Heart right ventricle (tissue), 16 donors: ENCODE results near the gene RHOH. TPM values are rescaled to one million over a fixed set of nuclear protein-coding genes. Genes with fewer than 3 reads are reported as not detected.
A peak's percentile ranks its signal among the peaks of the same experiment; 100 is the strongest.

ENCODE experiments used
- ATAC-seq, 8 donors: fragments of 200-7000 bp; cut with Tn5 transposase; one replicate each; pipeline ENCODE4 v1.9.1; 2020; ENCODE audit warnings: mild to moderate bottlenecking in 8 of 8, moderate library complexity in 8 of 8, moderate number of reproducible peaks in 1 of 8
- DNase-seq, 2 donors: peaks; one replicate each; pipeline ENCODE4 v3.0.0-alpha.2; 2020
- H3K27ac ChIP-seq, 10 donors: fragments of 200-600 bp; sonication (generic) in 2 of 10; one replicate each; pipeline versions ENCODE4 v1.5.0 to v1.8.0; 2020 to 2022; ENCODE audit warnings: mild to moderate bottlenecking in 3 of 10
- H3K27me3 ChIP-seq, 7 donors: fragments of 200-600 bp; one replicate each; pipeline ENCODE4 v1.8.0; 2021 to 2022; ENCODE audit warnings: mild to moderate bottlenecking in 2 of 7
- H3K36me3 ChIP-seq, 9 donors: fragments of 200-600 bp; sonication (generic) in 1 of 9; one replicate each; pipeline versions ENCODE4 v1.5.0 to v1.8.0; 2020 to 2022; ENCODE audit warnings: mild to moderate bottlenecking in 2 of 9
- H3K4me1 ChIP-seq, 9 donors: fragments of 200-600 bp; sonication (generic) in 1 of 9; one replicate each; pipeline versions ENCODE4 v1.5.0 to v1.8.0; 2020 to 2022; ENCODE audit warnings: mild to moderate bottlenecking in 4 of 9
- H3K4me3 ChIP-seq, 10 donors: fragments of 200-600 bp; sonication (generic) in 2 of 10; one replicate each; pipeline versions ENCODE4 v1.5.0 to v1.8.0; 2020 to 2022; ENCODE audit warnings: mild to moderate bottlenecking in 7 of 10, moderate library complexity in 2 of 10
- H3K9me3 ChIP-seq, 11 donors: fragments of 200-600 bp in 10 of 11; sonication (generic) in 2 of 11; one replicate each; pipeline versions ENCODE4 v1.5.0 to v1.8.0; 2013 to 2022; ENCODE audit warnings: mild to moderate bottlenecking in 2 of 11, control low read depth in 1 of 11, moderate library complexity in 1 of 11
- WGBS, 2 donors: extraction: QIAGEN DNeasy Blood & Tissue Kit; methylation state at CpG; one replicate each; pipeline ENCODE4 v1.1.7; 2013; ENCODE audit warnings: inconsistent platforms in 1 of 2; 5-methylcytosine and 5-hydroxymethylcytosine counted together
- intact Hi-C, 10 donors: fragments of 100-400 bp; cut with DNase I; formaldehyde crosslinking; loops; one replicate each; pipeline versions ENCODE4 v1.11.1 to v1.14.2; 2022
- polyA plus RNA-seq, 2 donors: library from polyadenylated mRNA; stranded (reverse); fragments of 200-250 nt; gene quantifications; one replicate each; pipeline ENCODE4 v1.2.3, GENCODE V29; 2013
- total RNA-seq, 10 donors: library from RNA; stranded (reverse); fragmentation: NEBNext Ultra II Directional in 3 of 10; extraction: Animal tissue kit (Norgen Biotek cat#: 25700) in 3 of 10; gene quantifications; one replicate each; pipeline versions ENCODE4 v1.2.1 to v1.2.4, GENCODE V29; 2021 to 2023
- TF ChIP-seq, protein P1 (sequence below), 9 donors: fragments of 200-600 bp; sonication (generic) in 2 of 9; IDR thresholded peaks; one replicate each; pipeline versions ENCODE4 v1.5.0 to v1.8.0; 2021 to 2022; ENCODE audit warnings: antibody characterized with exemption in 9 of 9, mild to moderate bottlenecking in 5 of 9, moderate library complexity in 1 of 9
- donor health status: Arrhythmogenic right ventricular cardiomyopathy.
- donor health status: ischemic (EF 13 %, LVEDD 7.1; RV severe dilation, severe dysfunction).
- donor health status: healthy with polysubstance abuse.
- donor health status: DM: no; HTN: yes; CAD: no.
- donor health status: DM: no; HTN: no; CAD: no.
- donor health status: ischemic (EF 25% LVEDD 6.9; RV normal size, moderate dysfunction).
- donor health status: ischemic (EF 25% LVEDD 5.7; RV mildly dilated, moderate dysfunction).
- donor health status: healthy.
- donor health status: DM: yes; HTN: yes; CAD: no.
- donor health status: Ischemic cardiomyopathy.
- donor health status: ischemic (EF 35%, LVEDD 5.7; RV mildly dilated, moderate dysfunction).
- donor health status: nonischemic (EF 11% LVEDD 7.7; RV severe dilation, severe dysfunction).
- donor health status: DM: yes; HTN: yes; CAD: no.
- donor health status: PGD.
- donor health status: ischemic (EF 29% LVEDD 5.4; RV normal size, mild dysfunction).
- donor health status: nonischemic (EF 23%, LVEDD 6.1; RV moderate dilation, normal function).

Gene RHOH
- total and polyA plus RNA-seq, 12 donors, result 0.11 to 7.2 (median 0.38) TPM; not detected in 2

DNA sequence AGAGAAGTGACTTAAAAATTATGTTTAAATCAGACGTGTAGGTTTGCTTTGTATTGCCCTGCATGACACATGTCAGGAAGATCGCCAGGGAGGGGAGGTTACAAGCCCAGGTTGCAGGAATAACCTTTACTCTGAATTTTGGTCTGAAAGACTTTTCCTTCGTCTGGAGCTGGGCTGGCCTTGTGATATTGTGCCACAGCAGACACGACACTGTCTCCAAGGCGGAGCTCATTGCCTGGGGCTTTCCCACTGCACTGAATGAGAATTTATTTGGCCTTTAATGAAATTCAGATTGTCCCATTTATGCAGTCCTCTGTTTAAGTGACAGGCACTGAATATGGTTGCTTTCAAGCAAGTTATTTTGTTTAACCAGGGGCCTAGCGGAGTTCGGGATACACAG, 45.1 kb downstream of the RHOH start:
- TF ChIP-seq, protein P1, sequence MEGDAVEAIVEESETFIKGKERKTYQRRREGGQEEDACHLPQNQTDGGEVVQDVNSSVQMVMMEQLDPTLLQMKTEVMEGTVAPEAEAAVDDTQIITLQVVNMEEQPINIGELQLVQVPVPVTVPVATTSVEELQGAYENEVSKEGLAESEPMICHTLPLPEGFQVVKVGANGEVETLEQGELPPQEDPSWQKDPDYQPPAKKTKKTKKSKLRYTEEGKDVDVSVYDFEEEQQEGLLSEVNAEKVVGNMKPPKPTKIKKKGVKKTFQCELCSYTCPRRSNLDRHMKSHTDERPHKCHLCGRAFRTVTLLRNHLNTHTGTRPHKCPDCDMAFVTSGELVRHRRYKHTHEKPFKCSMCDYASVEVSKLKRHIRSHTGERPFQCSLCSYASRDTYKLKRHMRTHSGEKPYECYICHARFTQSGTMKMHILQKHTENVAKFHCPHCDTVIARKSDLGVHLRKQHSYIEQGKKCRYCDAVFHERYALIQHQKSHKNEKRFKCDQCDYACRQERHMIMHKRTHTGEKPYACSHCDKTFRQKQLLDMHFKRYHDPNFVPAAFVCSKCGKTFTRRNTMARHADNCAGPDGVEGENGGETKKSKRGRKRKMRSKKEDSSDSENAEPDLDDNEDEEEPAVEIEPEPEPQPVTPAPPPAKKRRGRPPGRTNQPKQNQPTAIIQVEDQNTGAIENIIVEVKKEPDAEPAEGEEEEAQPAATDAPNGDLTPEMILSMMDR (IDR thresholded peaks at IDR 0.05), result no peak
- intact Hi-C loops, result no loop called here
- Histone ChIP-seq H3K4me3 (no peak overlapping the region), H3K36me3 (peaks cover 0 to 25% (median 0%) of the 10 kb centered on the region in 9 donors), H3K27ac (peak overlapping the region in 1 of 10 donors; percentile 66), H3K4me1 (peaks cover 0 to 59% (median 0%) of the 10 kb centered on the region in 9 donors), H3K27me3 (peaks cover 0 to 7% (median 0%) of the 10 kb centered on the region in 7 donors), H3K9me3 (no peaks in the 10 kb centered on the region)
- 73 to 74% methylated on average over 7 of the region's 7 CpGs for WGBS, 2 donors
- ATAC-seq, result no peak
- no peak for DNase-seq

DNA sequence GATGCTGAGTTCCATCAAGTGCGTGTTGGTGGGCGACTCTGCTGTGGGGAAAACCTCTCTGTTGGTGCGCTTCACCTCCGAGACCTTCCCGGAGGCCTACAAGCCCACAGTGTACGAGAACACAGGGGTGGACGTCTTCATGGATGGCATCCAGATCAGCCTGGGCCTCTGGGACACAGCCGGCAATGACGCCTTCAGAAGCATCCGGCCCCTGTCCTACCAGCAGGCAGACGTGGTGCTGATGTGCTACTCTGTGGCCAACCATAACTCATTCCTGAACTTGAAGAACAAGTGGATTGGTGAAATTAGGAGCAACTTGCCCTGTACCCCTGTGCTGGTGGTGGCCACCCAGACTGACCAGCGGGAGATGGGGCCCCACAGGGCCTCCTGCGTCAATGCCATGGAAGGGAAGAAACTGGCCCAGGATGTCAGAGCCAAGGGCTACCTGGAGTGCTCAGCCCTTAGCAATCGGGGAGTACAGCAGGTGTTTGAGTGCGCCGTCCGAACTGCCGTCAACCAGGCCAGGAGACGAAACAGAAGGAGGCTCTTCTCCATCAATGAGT, 46.6 kb downstream of the RHOH start:
- TF ChIP-seq, protein P1 (IDR thresholded peaks at IDR 0.05), result no peak
- no peak for ATAC-seq
- DNase-seq, result no peak
- Histone ChIP-seq H3K4me3 (peak overlapping the region in 1 of 10 donors; percentile 21), H3K27me3 (peaks cover 0 to 7% (median 0%) of the 10 kb centered on the region in 7 donors), H3K36me3 (peaks cover 0 to 25% (median 0%) of the 10 kb centered on the region in 9 donors), H3K27ac (peak overlapping the region in 1 of 10 donors; percentile 57), H3K9me3 (no peaks in the 10 kb centered on the region), H3K4me1 (peaks cover 0 to 66% (median 0%) of the 10 kb centered on the region in 9 donors)
- WGBS, 2 donors, result 90 to 94% methylated on average over 19 of the region's 19 CpGs
- intact Hi-C loops, result no loop called here

- H3K4me3 ChIP-seq, result no peak overlapping the region
- DNase-seq, result no peak
- WGBS, 2 donors, result 80 to 83% methylated on average over 2 of the region's 2 CpGs
- peaks cover 0 to 7% (median 0%) of the 10 kb centered on the region in 7 donors for H3K27me3 ChIP-seq
- intact Hi-C loops, result no loop called here
- peaks cover 0 to 25% (median 0%) of the 10 kb centered on the region in 9 donors for H3K36me3 ChIP-seq
- no peak overlapping the region for H3K27ac ChIP-seq
- TF ChIP-seq, protein P1 (IDR thresholded peaks at IDR 0.05), result no peak
- no peak for ATAC-seq
- H3K9me3 ChIP-seq, result no peaks in the 10 kb centered on the region
- H3K4me1 ChIP-seq, result peaks cover 0 to 63% (median 0%) of the 10 kb centered on the region in 9 donors
Measured at GRCh38 chr4:40244606-40245005, 47.8 kb downstream of the RHOH start.

- no peaks in the 10 kb centered on the region for H3K9me3 ChIP-seq
- H3K27ac ChIP-seq, result no peak overlapping the region
- no peak for DNase-seq
- H3K36me3 ChIP-seq, result peaks cover 0 to 25% (median 0%) of the 10 kb centered on the region in 9 donors
- H3K4me3 ChIP-seq, result no peak overlapping the region
- intact Hi-C loops, result no loop called here
- TF ChIP-seq, protein P1 (IDR thresholded peaks at IDR 0.05), result no peak
- H3K27me3 ChIP-seq, result peaks cover 0 to 7% (median 0%) of the 10 kb centered on the region in 7 donors
- peaks cover 0 to 54% (median 0%) of the 10 kb centered on the region in 9 donors for H3K4me1 ChIP-seq
- ATAC-seq, result no peak
- WGBS, 2 donors, result 66 to 67% methylated on average over 3 of the region's 3 CpGs
Measured at GRCh38 chr4:40245550-40245949, 48.7 kb downstream of the RHOH start.
